SJCRH30 (cell line): ENCODE data around the gene CDK17. TPM values are rescaled to one million over a fixed set of nuclear protein-coding genes. Genes with fewer than 3 reads are reported as not detected.
"Not testable (repeated sequence)": the region's sequence is repeated elsewhere in the genome, so short reads cannot be mapped to it uniquely, and the experiment has no call there.

Experiments
- DNase-seq, 2 experiments: peaks; one replicate each; pipeline ENCODE4 v3.0.0-alpha.2; 2015 to 2020
- H3K27ac ChIP-seq: fragments of 250-450 bp; sonication (Bioruptor Pico); 2 replicates; pipeline ENCODE4 v1.5.1; 2020; ENCODE audit warnings: mild to moderate bottlenecking, moderate library complexity
- H3K27me3 ChIP-seq: fragments of 250-450 bp; sonication (Bioruptor Pico); 2 replicates; pipeline ENCODE4 v1.5.1; 2020; ENCODE audit warnings: mild to moderate bottlenecking, moderate library complexity
- H3K36me3 ChIP-seq: fragments of 250-450 bp; sonication (Bioruptor Pico); 2 replicates; pipeline ENCODE4 v1.5.1; 2020; ENCODE audit warnings: mild to moderate bottlenecking, moderate library complexity
- H3K4me1 ChIP-seq: fragments of 250-450 bp; sonication (Bioruptor Pico); 2 replicates; pipeline ENCODE4 v1.5.1; 2020; ENCODE audit warnings: mild to moderate bottlenecking, moderate library complexity
- H3K4me3 ChIP-seq: fragments of 250-450 bp; sonication (Bioruptor Pico); 2 replicates; pipeline ENCODE4 v1.5.1; 2020; ENCODE audit warnings: mild to moderate bottlenecking, moderate library complexity
- H3K9me3 ChIP-seq: fragments of 250-450 bp; sonication (Bioruptor Pico); replicated peaks from 2 replicates; pipeline ENCODE4 v1.5.1; 2020; ENCODE audit warnings: mild to moderate bottlenecking, moderate library complexity
- total RNA-seq: library from RNA; depleted of rRNA; stranded (reverse); fragments of >200 nt; shearing (Covaris generic); gene quantifications from 2 replicates; pipeline ENCODE4 v1.2.3, GENCODE V29; 2014

Gene CDK17
- total RNA-seq, 1 experiment from 2014 or later, result 28.0 TPM

DNA sequence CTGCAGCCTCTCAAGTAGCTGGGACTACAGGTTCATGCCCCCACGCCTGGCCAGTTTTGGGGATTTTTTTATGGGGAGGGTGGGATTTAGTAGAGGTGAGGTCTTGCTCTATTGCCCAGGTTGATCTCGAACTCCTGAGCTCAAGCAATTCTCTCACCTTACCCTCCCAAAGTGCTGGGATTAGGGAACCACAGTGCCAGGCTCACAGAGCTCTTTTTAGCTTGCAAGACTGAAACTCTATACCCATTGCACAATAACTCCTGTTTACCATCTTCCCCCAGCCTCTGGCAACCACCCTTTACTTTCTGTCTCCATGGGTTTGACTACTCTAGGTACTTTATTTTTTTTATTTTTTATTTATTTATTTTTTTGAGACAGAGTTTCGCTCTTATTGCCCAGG lies 25.7 kb upstream of the CDK17 start:
- Histone ChIP-seq H3K27ac (no peak overlapping the region), H3K4me1 (peaks cover 10% of the 10 kb centered on the region), H3K27me3 (no peaks in the 10 kb centered on the region), H3K9me3 (no peaks in the 10 kb centered on the region), H3K4me3 (no peak overlapping the region), H3K36me3 (no peaks in the 10 kb centered on the region)
- no peak for DNase-seq

DNA sequence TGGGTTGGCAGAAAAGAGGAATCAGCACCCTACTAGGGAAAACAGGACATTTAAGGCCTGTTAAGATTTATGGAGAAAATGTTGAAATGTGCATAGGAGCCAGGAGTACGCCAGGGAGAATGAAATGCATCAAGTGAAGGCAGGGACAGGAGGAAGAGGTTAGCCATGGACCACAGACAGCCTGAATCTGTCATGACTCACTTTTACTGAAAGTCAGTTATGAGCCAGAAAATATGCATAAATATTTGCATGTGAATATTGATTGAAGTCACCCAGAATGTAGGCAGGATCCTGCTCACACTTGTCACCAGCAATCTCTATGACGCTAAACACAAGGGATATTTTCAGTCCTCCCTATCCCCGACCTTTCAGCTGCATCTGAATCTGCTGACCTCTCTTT lies 25.1 kb upstream of the CDK17 start:
- no peak overlapping the region for H3K27ac ChIP-seq
- no peak for DNase-seq

DNA sequence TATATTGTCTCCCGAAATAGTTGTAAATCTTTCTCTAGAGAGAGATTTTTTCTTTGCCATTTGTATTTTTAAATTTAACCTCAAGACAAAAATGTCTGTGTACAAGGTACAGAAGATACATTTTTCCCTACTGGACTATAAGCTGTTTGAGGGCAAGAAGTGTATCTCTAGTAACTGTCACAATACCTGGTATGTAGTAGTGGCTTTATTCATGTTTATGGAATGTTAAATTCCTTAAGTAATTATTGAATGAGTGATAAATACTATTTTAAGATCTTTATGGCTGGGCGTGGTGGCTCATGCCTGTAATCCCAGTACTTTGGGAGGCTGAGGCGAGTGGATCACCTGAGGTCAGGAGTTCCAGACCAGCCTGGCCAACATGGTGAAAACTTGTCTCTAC lies 24.4 kb upstream of the CDK17 start:
- no peak overlapping the region for H3K27ac ChIP-seq
- H3K4me1 ChIP-seq, result peaks cover 10% of the 10 kb centered on the region
- no peaks in the 10 kb centered on the region for H3K36me3 ChIP-seq
- H3K9me3 ChIP-seq, result no peaks in the 10 kb centered on the region
- H3K4me3 ChIP-seq, result no peak overlapping the region
- no peaks in the 10 kb centered on the region for H3K27me3 ChIP-seq
- DNase-seq, result no peak

More for the DNA sequence above, 25.1 kb upstream of the CDK17 start:
- no peaks in the 10 kb centered on the region for H3K36me3 ChIP-seq
- no peaks in the 10 kb centered on the region for H3K9me3 ChIP-seq
- no peak overlapping the region for H3K4me3 ChIP-seq
- H3K4me1 ChIP-seq, result peaks cover 10% of the 10 kb centered on the region
- H3K27me3 ChIP-seq, result no peaks in the 10 kb centered on the region

- Histone ChIP-seq H3K4me1 (peaks cover 4% of the 10 kb centered on the region; the same call in 1 of the 2 replicates), H3K27me3 (no peaks in the 10 kb centered on the region), H3K36me3 (no peaks in the 10 kb centered on the region), H3K9me3 (no peaks in the 10 kb centered on the region), H3K4me3 (no peak overlapping the region), H3K27ac (no peak overlapping the region)
- no peak for DNase-seq
Measured at GRCh38 chr12:96422192-96422591, 22.0 kb upstream of the CDK17 start.

GRCh38 chr12:96421014-96421413 lies 20.8 kb upstream of the CDK17 start:
- Histone ChIP-seq H3K36me3 (no peaks in the 10 kb centered on the region), H3K27ac (no peak overlapping the region), H3K4me1 (no peaks in the 10 kb centered on the region), H3K4me3 (no peak overlapping the region), H3K27me3 (no peaks in the 10 kb centered on the region), H3K9me3 (no peaks in the 10 kb centered on the region)
- DNase-seq, result no peak

- H3K27me3 ChIP-seq, result no peaks in the 10 kb centered on the region
- H3K4me1 ChIP-seq, result no peaks in the 10 kb centered on the region
- DNase-seq, result no peak
- H3K36me3 ChIP-seq, result no peaks in the 10 kb centered on the region
- no peaks in the 10 kb centered on the region for H3K9me3 ChIP-seq
- H3K4me3 ChIP-seq, result no peak overlapping the region
- H3K27ac ChIP-seq, result no peak overlapping the region
Measured at GRCh38 chr12:96420277-96420835, 20.1 kb upstream of the CDK17 start.

GRCh38 chr12:96419576-96420276 lies 19.5 kb upstream of the CDK17 start:
- H3K9me3 ChIP-seq, result no peaks in the 10 kb centered on the region
- H3K4me3 ChIP-seq, result no peak overlapping the region
- H3K27me3 ChIP-seq, result no peaks in the 10 kb centered on the region
- no peak overlapping the region for H3K27ac ChIP-seq
- no peak for DNase-seq
- no peaks in the 10 kb centered on the region for H3K36me3 ChIP-seq
- H3K4me1 ChIP-seq, result no peaks in the 10 kb centered on the region

GRCh38 chr12:96417688-96418087 lies 17.4 kb upstream of the CDK17 start:
- not testable (repeated sequence) for H3K4me1 ChIP-seq, H3K9me3 ChIP-seq, H3K36me3 ChIP-seq, DNase-seq, H3K4me3 ChIP-seq, H3K27me3 ChIP-seq, H3K27ac ChIP-seq

DNA sequence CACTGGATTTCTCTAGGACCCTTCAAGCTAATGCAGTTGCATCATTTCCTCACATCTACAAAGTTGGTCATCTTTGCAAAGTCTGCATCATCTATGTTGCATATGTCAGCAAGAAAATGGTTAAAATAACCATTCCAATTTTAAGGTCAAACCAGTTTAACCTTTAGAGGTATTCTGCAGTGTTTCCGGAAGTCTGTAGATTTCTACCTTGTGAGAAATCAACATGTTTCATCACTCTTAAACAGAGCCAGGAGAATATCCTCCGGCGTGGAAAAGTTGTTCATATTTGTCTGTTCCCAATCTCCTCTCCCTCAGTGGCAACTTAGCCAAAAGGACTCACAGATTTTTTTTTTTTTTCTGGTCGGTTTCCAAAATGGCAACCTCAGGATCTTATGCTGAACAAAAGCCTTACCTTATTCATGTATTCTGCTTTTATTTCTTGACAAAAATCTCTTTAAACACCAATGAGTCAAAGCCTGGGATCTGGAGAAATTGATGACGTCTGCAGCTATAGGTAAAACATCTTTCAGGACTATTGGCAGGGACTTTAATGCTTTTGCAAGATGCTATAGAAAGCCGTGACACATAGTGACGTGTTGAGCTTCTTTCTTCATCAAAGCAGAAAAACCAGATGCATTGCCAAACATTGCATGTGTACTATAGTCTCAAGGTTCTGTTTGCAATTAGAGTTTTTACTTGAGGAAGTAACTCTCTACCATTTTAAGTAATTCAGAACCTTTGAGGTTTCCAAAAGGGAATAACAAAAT lies 16.0 kb upstream of the CDK17 start:
- Histone ChIP-seq H3K4me3 (no peak overlapping the region), H3K4me1 (no peaks in the 10 kb centered on the region), H3K27ac (no peak overlapping the region), H3K36me3 (no peaks in the 10 kb centered on the region), H3K27me3 (no peaks in the 10 kb centered on the region), H3K9me3 (no peaks in the 10 kb centered on the region)
- DNase-seq, result no peak

GRCh38 chr12:96414637-96415036 lies 14.4 kb upstream of the CDK17 start:
- H3K36me3 ChIP-seq, result no peaks in the 10 kb centered on the region
- H3K27ac ChIP-seq, result no peak overlapping the region
- H3K4me3 ChIP-seq, result no peak overlapping the region
- H3K4me1 ChIP-seq, result no peaks in the 10 kb centered on the region
- no peaks in the 10 kb centered on the region for H3K9me3 ChIP-seq
- DNase-seq, result no peak
- H3K27me3 ChIP-seq, result no peaks in the 10 kb centered on the region

DNA sequence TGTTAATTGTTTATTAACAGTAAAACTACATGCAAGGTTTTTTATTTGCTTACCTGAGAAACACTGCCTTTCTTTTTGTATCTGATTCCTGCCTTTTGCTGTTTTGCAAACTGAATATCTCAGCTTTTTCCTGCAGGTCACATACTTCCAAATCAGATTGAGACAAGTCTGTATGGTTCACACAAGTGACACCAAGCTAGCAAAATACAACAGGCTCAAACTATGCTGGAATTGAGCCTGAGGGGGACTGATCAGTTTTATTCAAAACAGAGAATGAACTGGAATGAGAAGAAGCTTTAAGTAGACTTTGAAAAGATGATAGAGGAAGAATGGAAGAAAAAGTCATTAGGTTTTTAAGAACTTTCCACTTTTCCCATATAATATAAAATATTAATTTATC lies 12.2 kb upstream of the CDK17 start:
- Histone ChIP-seq H3K27ac (no peak overlapping the region), H3K27me3 (no peaks in the 10 kb centered on the region), H3K36me3 (no peaks in the 10 kb centered on the region), H3K4me1 (peaks cover 3% of the 10 kb centered on the region; the same call in 1 of the 2 replicates), H3K9me3 (no peaks in the 10 kb centered on the region), H3K4me3 (no peak overlapping the region)
- no peak for DNase-seq

DNA sequence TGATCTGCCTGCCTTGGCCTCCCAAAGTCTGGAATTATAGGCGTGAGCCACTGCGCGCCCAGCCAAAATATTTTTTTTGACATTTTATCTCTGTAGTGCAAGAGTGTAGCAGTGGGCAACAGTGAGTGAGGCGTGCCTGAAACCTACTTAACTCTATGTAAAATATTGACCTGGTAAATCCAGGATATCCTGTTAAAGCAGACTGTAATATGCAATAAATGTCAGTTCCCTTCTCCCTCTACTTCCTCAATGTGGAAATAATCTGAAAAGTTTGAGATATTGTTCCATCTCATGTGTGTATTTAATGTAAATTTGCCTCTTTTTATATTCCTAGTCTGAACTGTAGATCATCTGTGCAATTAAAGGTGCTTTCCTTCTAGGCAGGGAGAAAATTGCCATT lies 9.5 kb upstream of the CDK17 start:
- Histone ChIP-seq H3K27ac (no peak overlapping the region), H3K27me3 (no peaks in the 10 kb centered on the region), H3K36me3 (no peaks in the 10 kb centered on the region), H3K9me3 (no peaks in the 10 kb centered on the region), H3K4me3 (no peak overlapping the region), H3K4me1 (peaks cover 3% of the 10 kb centered on the region; the same call in 1 of the 2 replicates)
- no peak for DNase-seq

GRCh38 chr12:96408993-96409392 lies 8.8 kb upstream of the CDK17 start:
- Histone ChIP-seq H3K36me3 (no peaks in the 10 kb centered on the region), H3K4me1 (peaks cover 3% of the 10 kb centered on the region; the same call in 1 of the 2 replicates)

GRCh38 chr12:96407429-96408097 lies 7.3 kb upstream of the CDK17 start:
- H3K36me3 ChIP-seq, H3K4me3 ChIP-seq, H3K27ac ChIP-seq, H3K4me1 ChIP-seq, H3K9me3 ChIP-seq, H3K27me3 ChIP-seq: not testable (repeated sequence)
- DNase-seq, result peak in 1 of 2 experiments; percentile 11

More at GRCh38 chr12:96408993-96409392, 8.8 kb upstream of the CDK17 start:
- Histone ChIP-seq H3K9me3 (no peaks in the 10 kb centered on the region), H3K27ac (no peak overlapping the region), H3K4me3 (no peak overlapping the region), H3K27me3 (no peaks in the 10 kb centered on the region)
- DNase-seq, result no peak

DNA sequence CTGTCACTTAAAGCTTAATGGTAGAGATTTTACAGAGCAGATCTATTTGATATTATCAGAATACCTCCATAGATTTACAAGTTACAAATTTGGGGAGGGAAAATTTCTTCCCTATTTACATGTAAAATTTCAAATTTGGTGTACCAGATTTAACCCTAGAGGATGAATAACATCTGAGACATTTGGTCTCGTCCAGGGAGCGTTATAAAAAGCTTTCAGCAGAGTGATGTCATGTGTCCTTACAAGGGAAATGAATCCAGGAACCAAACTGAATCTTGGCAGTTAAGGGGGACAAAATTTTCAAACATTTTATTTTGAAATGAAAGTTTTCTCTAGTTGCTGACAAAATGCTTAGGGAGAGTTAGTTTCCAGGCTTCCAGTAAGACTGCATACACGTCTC lies 4.5 kb upstream of the CDK17 start:
- no peaks in the 10 kb centered on the region for H3K27me3 ChIP-seq
- no peak for DNase-seq
- no peak overlapping the region for H3K4me3 ChIP-seq
- no peaks in the 10 kb centered on the region for H3K9me3 ChIP-seq
- no peak overlapping the region for H3K27ac ChIP-seq
- H3K4me1 ChIP-seq, result peaks cover 3% of the 10 kb centered on the region; the same call in 1 of the 2 replicates
- H3K36me3 ChIP-seq, result no peaks in the 10 kb centered on the region
